Colonic mucosa (tissue), 4 donors: Measurements from ENCODE around the gene HGD. TPM values are rescaled to one million over a fixed set of nuclear protein-coding genes. Genes with fewer than 3 reads are reported as not detected.

Experiments
- DNase-seq: peaks from one replicate; pipeline ENCODE4 v3.0.0-alpha.2; 2020
- H3K27ac ChIP-seq: fragments of 200-600 bp; one replicate; pipeline ENCODE4 v1.8.0; 2021
- H3K27me3 ChIP-seq: fragments of 200-600 bp; one replicate; pipeline ENCODE4 v1.8.0; 2021
- H3K36me3 ChIP-seq: fragments of 200-600 bp; one replicate; pipeline ENCODE4 v1.8.0; 2021
- H3K4me1 ChIP-seq: fragments of 200-600 bp; one replicate; pipeline ENCODE4 v1.8.0; 2021; ENCODE audit warnings: mild to moderate bottlenecking
- H3K4me3 ChIP-seq: fragments of 200-600 bp; one replicate; pipeline ENCODE4 v1.8.0; 2021
- H3K9ac ChIP-seq, 2 donors: one replicate each; pipeline ENCODE4 v1.7.0; 2013; ENCODE audit warnings: control low read depth in 2 of 2, low read depth in 2 of 2, low read length in 2 of 2
- H3K9me3 ChIP-seq: fragments of 200-600 bp; one replicate; pipeline ENCODE4 v1.8.0; 2021
- CTCF ChIP-seq: fragments of 200-600 bp; IDR thresholded peaks from one replicate; pipeline ENCODE4 v1.8.0; 2022; ENCODE audit warnings: antibody characterized with exemption, mild to moderate bottlenecking
- intact Hi-C: fragments of 100-400 bp; cut with DNase I; formaldehyde crosslinking; loops from one replicate; pipeline ENCODE4 v1.14.1; 2022
- total RNA-seq, 2 donors: library from RNA; stranded (reverse); fragmentation: NEBNext Ultra II Directional in 1 of 2; extraction: Animal tissue kit (Norgen Biotek cat#: 25700) in 1 of 2; gene quantifications; one replicate each; pipeline ENCODE4 v1.2.1, GENCODE V29; 2021
- donor health status: healthy.
- donor health status: DM: no; HTN: no; CAD: no.
- donor health status: DM: no; HTN: no; CAD: no.

The HGD gene
- total RNA-seq, 2 donors from 2014 or later: 37.6 to 48.5 TPM

DNA sequence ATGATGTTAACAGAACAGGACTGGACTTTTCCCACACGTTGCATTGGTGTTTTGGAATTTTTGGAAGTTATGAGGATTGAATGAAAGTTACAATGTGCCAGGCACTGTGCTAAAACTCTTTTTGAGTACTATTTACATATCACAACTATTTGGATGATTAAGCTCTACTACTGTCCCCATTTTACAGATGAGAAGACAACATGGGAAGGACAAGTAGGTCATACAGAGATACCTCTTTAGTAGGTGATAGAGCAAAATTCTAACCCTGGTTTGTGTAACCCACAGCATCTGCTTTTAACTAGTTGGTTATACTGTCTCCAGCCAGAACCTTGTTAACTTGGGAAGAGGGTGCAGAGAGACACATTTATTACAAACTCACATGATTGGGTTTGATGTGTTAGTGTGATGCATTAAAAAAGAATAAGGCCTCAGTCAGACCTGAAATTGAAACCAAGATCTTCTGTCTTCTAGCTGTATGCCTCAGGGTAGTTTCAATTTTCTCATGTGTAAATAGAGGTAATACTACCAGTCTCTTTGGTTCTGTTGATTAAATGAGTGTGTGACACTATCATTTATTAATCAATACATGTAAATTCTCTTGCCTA lies 84.5 kb downstream of the HGD start:
- H3K27me3 ChIP-seq: no peaks in the 10 kb centered on the region
- peak overlapping the region; percentile 5 for H3K27ac ChIP-seq
- no peak for DNase-seq
- H3K36me3 ChIP-seq: no peaks in the 10 kb centered on the region
- no peak for TF ChIP-seq CTCF
- no peaks in the 10 kb centered on the region for H3K9me3 ChIP-seq
- H3K9ac ChIP-seq: peak overlapping the region in 1 of 2 donors; percentile 46
- intact Hi-C loops: loop anchor here (5.0 kb wide), 1 partner anchor 145 kb away; the partner anchor contains the start of genes GTF2E1 and RABL3
- H3K4me1 ChIP-seq: peaks cover 9% of the 10 kb centered on the region
- H3K4me3 ChIP-seq: peak overlapping the region; percentile 64

DNA sequence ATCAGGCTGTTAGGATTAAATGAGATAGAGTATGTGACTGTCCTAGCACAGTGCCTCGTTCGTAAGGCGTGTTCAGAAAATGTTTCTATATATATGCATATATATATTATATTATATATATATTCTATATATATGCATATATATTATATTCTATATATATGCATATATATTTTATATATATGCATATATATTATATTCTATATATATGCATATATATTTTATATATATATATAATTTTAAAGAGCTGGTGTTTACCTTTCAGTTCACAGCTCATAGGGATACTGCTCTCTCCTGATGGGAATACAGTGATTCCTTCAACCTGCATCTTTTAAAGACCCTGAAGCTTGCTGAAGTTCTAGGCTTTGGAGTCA lies 85.2 kb downstream of the HGD start:
- no peaks in the 10 kb centered on the region for H3K9me3 ChIP-seq
- no peaks in the 10 kb centered on the region for H3K36me3 ChIP-seq
- no peak for TF ChIP-seq CTCF
- H3K27ac ChIP-seq: peak overlapping the region; percentile 87
- DNase-seq: no peak
- no peaks in the 10 kb centered on the region for H3K27me3 ChIP-seq
- peaks cover 9% of the 10 kb centered on the region for H3K4me1 ChIP-seq
- H3K4me3 ChIP-seq: peak overlapping the region; percentile 64
- peak overlapping the region; percentile 77 to 97 for H3K9ac ChIP-seq
- intact Hi-C loops: loop anchor here (5.0 kb wide), 1 partner anchor 145 kb away; the partner anchor contains the start of genes GTF2E1 and RABL3

GRCh38 chr3:120596116-120596852 lies 85.8 kb downstream of the HGD start, which contains the start of gene NDUFB4:
Gene NDUFB4 (plus strand): TSS chr3:120596336. CDS start chr3:120596360, 24 bp downstream.
- Histone ChIP-seq H3K4me3 (peak within 1 kb of the TSS; percentile 64), H3K27ac (peak within 1 kb of the TSS; percentile 87), H3K9ac (peak within 1 kb of the TSS; percentile 77 to 97), H3K36me3 (no peaks in the 10 kb centered on the region), H3K9me3 (no peaks in the 10 kb centered on the region), H3K27me3 (no peaks in the 10 kb centered on the region), H3K4me1 (peaks cover 9% of the 10 kb centered on the region)
- intact Hi-C loops: loop anchor here (5.0 kb wide), 1 partner anchor 146 kb away; the partner anchor contains the start of genes GTF2E1 and RABL3
- TF ChIP-seq CTCF: no peak
- DNase-seq: peak; percentile 97

GRCh38 chr3:120595788-120596115 lies 86.3 kb downstream of the HGD start:
- no peaks in the 10 kb centered on the region for H3K27me3 ChIP-seq

More at GRCh38 chr3:120595788-120596115, 86.3 kb downstream of the HGD start:
- no peak for DNase-seq
- H3K9me3 ChIP-seq: no peaks in the 10 kb centered on the region
- H3K4me1 ChIP-seq: peaks cover 9% of the 10 kb centered on the region
- H3K4me3 ChIP-seq: peak overlapping the region; percentile 64
- no peaks in the 10 kb centered on the region for H3K36me3 ChIP-seq
- intact Hi-C loops: loop anchor here (5.0 kb wide), 1 partner anchor 147 kb away; the partner anchor contains the start of genes GTF2E1 and RABL3
- peak overlapping the region; percentile 87 for H3K27ac ChIP-seq
- H3K9ac ChIP-seq: peak overlapping the region; percentile 72 to 77
- no peak for TF ChIP-seq CTCF
